Endothelial cell of umbilical vein (primary cell): ENCODE measurements around the gene MFRP. TPM values are rescaled to one million over a fixed set of nuclear protein-coding genes. Genes with fewer than 3 reads are reported as not detected.

Source experiments
- BruUV-seq: library from RNA; stranded (reverse); fragments of 400-500 nt; replicated peaks from 2 replicates; lab custom pipeline; 2021; lab: Mats Ljungman, UMichigan
- CTCF ChIA-PET: fragments of 300-600, 350-600 bp; sonication (Branson Sonifier 250); formaldehyde crosslinking; loops from one replicate; lab custom pipeline; 2021; ENCODE audit warnings: antibody characterized with exemption, inconsistent platforms; lab: Charles Lee
- POLR2A ChIA-PET: fragments of 300-600, 350-600 bp; sonication (Branson Sonifier 250); formaldehyde crosslinking; loops from one replicate; lab custom pipeline; 2021; ENCODE audit warnings: antibody characterized with exemption, inconsistent platforms; lab: Charles Lee
- DNase-seq: peaks from one replicate; pipeline ENCODE4 v3.0.0-alpha.2; 2011; ENCODE audit warnings: low read depth, low spot score
- FAIRE-seq: peaks from 2 replicates; lab custom pipeline; 2011; peaks lifted over from hg19 to GRCh38; lab: Jason Lieb, UNC
- H2AFZ ChIP-seq: 2 replicates; pipeline ENCODE4 v1.6.0; 2012; ENCODE audit warnings: low read depth, low read length, control low read depth, inconsistent platforms
- H3K27ac ChIP-seq: 2 replicates; pipeline ENCODE4 v1.5.1; 2011; ENCODE audit warnings: low read depth, mild to moderate bottlenecking, control low read depth, low read length, moderate library complexity; ENCODE audit not compliant: insufficient read depth
- H3K27me3 ChIP-seq, 2 experiments: 2 replicates each; pipeline versions ENCODE4 v1.6.0 to v1.6.1; 2011; ENCODE audit warnings: low read length in 2 of 2, mixed read lengths in 1 of 2; ENCODE audit not compliant: control insufficient read depth in 2 of 2, insufficient read depth in 2 of 2
- H3K36me3 ChIP-seq, 2 experiments: 2 replicates in 1 of 2; 3 replicates in 1 of 2; pipeline ENCODE4 v1.5.1; 2011; ENCODE audit warnings: low read length in 2 of 2, mild to moderate bottlenecking in 1 of 2, moderate library complexity in 1 of 2; ENCODE audit not compliant: control insufficient read depth in 2 of 2, insufficient read depth in 2 of 2; ENCODE audit errors: extremely low read depth in 1 of 2
- H3K4me1 ChIP-seq: 3 replicates; pipeline ENCODE4 v1.5.1; 2011; ENCODE audit warnings: mild to moderate bottlenecking, low read length; ENCODE audit not compliant: control insufficient read depth, insufficient read depth; ENCODE audit errors: extremely low read depth
- H3K4me2 ChIP-seq: 2 replicates; pipeline ENCODE4 v1.6.1; 2011; ENCODE audit warnings: low read length, control low read depth, mixed read lengths; ENCODE audit not compliant: insufficient read depth
- H3K4me3 ChIP-seq, 3 experiments: fragments of 200-600 bp in 1 of 3; sonication (generic), shearing (Covaris generic) in 1 of 3; replicated peaks in 1 of 3; 2 replicates each; pipeline ENCODE4 v1.5.1; 2011 to 2016; ENCODE audit warnings: control low read depth in 3 of 3, low read length in 3 of 3, mild to moderate bottlenecking in 2 of 3, inconsistent platforms in 1 of 3, low read depth in 1 of 3, moderate library complexity in 1 of 3; ENCODE audit not compliant: insufficient read depth in 1 of 3
- H3K79me2 ChIP-seq: 2 replicates; pipeline ENCODE4 v1.6.0; 2012; ENCODE audit warnings: low read length, inconsistent platforms; ENCODE audit not compliant: control insufficient read depth, insufficient read depth
- H3K9ac ChIP-seq: replicated peaks from 2 replicates; pipeline ENCODE3; 2011; ENCODE audit warnings: low read length, control low read depth; ENCODE audit not compliant: insufficient read depth; ENCODE audit errors: extremely low read depth
- H3K9me1 ChIP-seq: replicated peaks from 3 replicates; pipeline ENCODE4 v1.6.0; 2011; ENCODE audit warnings: mild to moderate bottlenecking, low read length; ENCODE audit not compliant: control insufficient read depth, insufficient read depth; ENCODE audit errors: extremely low read depth
- H3K9me3 ChIP-seq: replicated peaks from 2 replicates; pipeline ENCODE4 v1.5.1; 2012; ENCODE audit warnings: low read length, inconsistent platforms; ENCODE audit not compliant: control insufficient read depth, insufficient read depth
- H4K20me1 ChIP-seq: replicated peaks from 2 replicates; pipeline ENCODE3; 2011; ENCODE audit warnings: mild to moderate bottlenecking, low read length; ENCODE audit not compliant: control insufficient read depth, insufficient read depth; ENCODE audit errors: extremely low read depth
- CTCF ChIP-seq, 2 donors: IDR thresholded peaks; 1 replicate in 1 of 2; 2 replicates in 1 of 2; pipeline ENCODE4 v1.5.1; 2011; ENCODE audit warnings: low read length in 2 of 2, mild to moderate bottlenecking in 2 of 2, moderate library complexity in 2 of 2, control low read depth in 1 of 2, inconsistent platforms in 1 of 2, low read depth in 1 of 2; ENCODE audit not compliant: insufficient read depth in 1 of 2; ENCODE audit errors: extremely low read depth in 1 of 2
- EZH2 ChIP-seq: IDR thresholded peaks from 2 replicates; pipeline ENCODE4 v1.6.1; 2012; ENCODE audit warnings: borderline replicate concordance, low read depth, mild to moderate bottlenecking, moderate library complexity, low read length, inconsistent platforms; ENCODE audit not compliant: severe bottlenecking
- FOS ChIP-seq: IDR thresholded peaks from 2 replicates; pipeline ENCODE4 v1.6.1; 2011; ENCODE audit warnings: mild to moderate bottlenecking, low read length, moderate library complexity, borderline replicate concordance; ENCODE audit not compliant: insufficient read depth
- GATA2 ChIP-seq: IDR thresholded peaks from 2 replicates; pipeline ENCODE4 v1.7.0; 2011; ENCODE audit warnings: low read depth, mild to moderate bottlenecking, moderate library complexity, mixed read lengths, low read length; ENCODE audit not compliant: insufficient read length, insufficient read depth
- JUN ChIP-seq: IDR thresholded peaks from 2 replicates; pipeline ENCODE4 v1.6.1; 2011; ENCODE audit warnings: borderline replicate concordance, low read depth; ENCODE audit not compliant: insufficient read length, insufficient read depth
- MAX ChIP-seq: IDR thresholded peaks from 2 replicates; pipeline ENCODE4 v1.6.1; 2011; ENCODE audit not compliant: insufficient read depth, insufficient read length
- MYC ChIP-seq: IDR thresholded peaks from one replicate; pipeline ENCODE4 v1.6.1; 2011; ENCODE audit warnings: mild to moderate bottlenecking, low read depth, low read length
- POLR2A ChIP-seq: IDR thresholded peaks from 2 replicates; pipeline ENCODE4 v1.6.1; 2012; ENCODE audit warnings: low read depth, mild to moderate bottlenecking, control low read depth, low read length
- POLR2AphosphoS5 ChIP-seq: IDR thresholded peaks from 2 replicates; pipeline ENCODE4 v1.6.1; 2012; ENCODE audit warnings: low read depth, mild to moderate bottlenecking, control low read depth, low read length, moderate library complexity; ENCODE audit not compliant: insufficient read depth
- dilution Hi-C: fragments of 300-500 bp; cut with MboI; formaldehyde crosslinking; loops from one replicate; pipeline ENCODE4 v1.15.0; 2019; ENCODE audit warnings: low sequenced_read_pairs; ENCODE audit not compliant: extremely low pct_ligation_motif_present
- intact Hi-C: fragments of 100-400 bp; cut with micrococcal nuclease; formaldehyde crosslinking; loops from one replicate; pipeline ENCODE4 v1.10.0; 2022
- polyA plus RNA-seq, 4 experiments: library from polyadenylated mRNA; depleted of rRNA in 3 of 4; stranded (reverse) in 3 of 4; unstranded in 1 of 4; fragments of >200 nt; gene quantifications; 2 replicates each; pipeline versions ENCODE4 v1.2.1 to v1.2.3, GENCODE V29; 2011 to 2012; ENCODE audit warnings: missing spikeins in 1 of 4
- total RNA-seq: library from RNA; stranded (reverse); gene quantifications from 2 replicates; pipeline ENCODE4 v1.2.3, GENCODE V29; 2021

MFRP gene
- total and polyA plus RNA-seq, 2 donors (not counting 3 experiments of a cell fraction or from before 2014, with no cell fraction given) = 0.08 TPM; not detected in 1

- TF ChIP-seq GATA2 (no peak), MAX (no peak), JUN (no peak), POLR2AphosphoS5 (no peak), EZH2 (no peak), CTCF (IDR thresholded peaks at IDR 0.05; ENCODE audit: extremely low read depth in 1 of 2, insufficient read depth in 1 of 2, low read depth in 1 of 2, low read length in 2 of 2) (no peak), FOS (no peak), MYC (no peak), POLR2A (no peak)
- no peak overlapping the region for H3K4me3 ChIP-seq
- no peaks in the 10 kb centered on the region for H3K9me3 ChIP-seq
- FAIRE-seq = no peak
- H2AFZ ChIP-seq = no peak overlapping the region
- no TSS peak for BruUV-seq
- no peak overlapping the region for H3K4me2 ChIP-seq
- no peaks in the 10 kb centered on the region for H4K20me1 ChIP-seq
- no peak for DNase-seq
- ChIA-PET POLR2A (no interaction called here), CTCF (interaction anchor here (0.7 to 1.1 kb wide), 3 partner anchors 12 to 89 kb away, joined by 3 to 4 read pairs (median 4); partner anchors contain the start of gene CBL)
- H3K9ac ChIP-seq = no peak overlapping the region
- H3K36me3 ChIP-seq = peaks cover 18 to 20% of the 10 kb centered on the region in 2 experiments
- intact Hi-C loops (no loop called here), dilution Hi-C loops (no loop called here)
- H3K9me1 ChIP-seq = no peaks in the 10 kb centered on the region
- H3K27me3 ChIP-seq = no peaks in the 10 kb centered on the region
- H3K4me1 ChIP-seq = no peaks in the 10 kb centered on the region
- H3K27ac ChIP-seq = no peak overlapping the region
- H3K79me2 ChIP-seq = no peaks in the 10 kb centered on the region
Observed at GRCh38 chr11:119295178-119295577, 51.3 kb downstream of the MFRP start.
